HFFc6 (cell line): ENCODE data around the gene SESN3. TPM values are rescaled to one million over a fixed set of nuclear protein-coding genes. Genes with fewer than 3 reads are reported as not detected.

Source experiments
- DNase-seq: peaks from one replicate; pipeline ENCODE4 v3.0.0-alpha.2; 2018
- H3K27ac Mint-ChIP-seq: 2 replicates; pipeline ENCODE4 v1.8.0; 2020; ENCODE audit warnings: mild to moderate bottlenecking, mixed read lengths
- H3K27me3 Mint-ChIP-seq: 2 replicates; pipeline ENCODE4 v1.8.0; 2021; ENCODE audit warnings: mild to moderate bottlenecking, moderate library complexity, mixed read lengths; ENCODE audit not compliant: insufficient read depth
- H3K36me3 Mint-ChIP-seq: 2 replicates; pipeline ENCODE4 v1.8.0; 2021; ENCODE audit warnings: low read depth, mixed read lengths
- H3K4me1 Mint-ChIP-seq: 2 replicates; pipeline ENCODE4 v1.8.0; 2020; ENCODE audit warnings: low read depth, mixed read lengths
- H3K4me3 Mint-ChIP-seq: 2 replicates; pipeline ENCODE4 v1.8.0; 2020; ENCODE audit warnings: mild to moderate bottlenecking, moderate library complexity, mixed read lengths
- H3K9me3 Mint-ChIP-seq: 2 replicates; pipeline ENCODE4 v1.8.0; 2020; ENCODE audit warnings: mild to moderate bottlenecking, mixed read lengths
- CTCF ChIP-seq: fragments of 200-600 bp; sonication (generic); IDR thresholded peaks from 2 replicates; pipeline ENCODE4 v1.5.0; 2021; ENCODE audit warnings: antibody characterized with exemption, mild to moderate bottlenecking
- total RNA-seq, 6 experiments: library from RNA; stranded (reverse); fragmentation: NEBNext Ultra II Directional; extraction: Animal tissue kit (Norgen Biotek cat#: 25700); gene quantifications; 2 replicates in 1 of 6; 3 replicates in 5 of 6; pipeline ENCODE4 v1.2.3, GENCODE V29; 2021

Gene SESN3
- total RNA-seq, 6 experiments from 2014 or later, result 0.12 to 0.28 (median 0.21) TPM

- TF ChIP-seq CTCF, result no peak
- Mint-ChIP-seq H3K4me3 (peak overlapping the region; percentile 51), H3K27me3 (no peaks in the 10 kb centered on the region; the same call in 1 of the 2 replicates), H3K4me1 (peaks cover 32% of the 10 kb centered on the region), H3K27ac (peak overlapping the region; percentile 68), H3K36me3 (0 out of 2 replicates have a peak, but pooled peaks cover 4% of the 10 kb centered on the region), H3K9me3 (no peaks in the 10 kb centered on the region)
- DNase-seq, result peak; percentile 89
These were observed 96.5 kb downstream of the SESN3 start for GRCh38 chr11:95134491-95134890.

- Mint-ChIP-seq H3K27me3 (no peaks in the 10 kb centered on the region; the same call in 1 of the 2 replicates), H3K4me1 (peaks cover 18% of the 10 kb centered on the region), H3K36me3 (0 out of 2 replicates have a peak, but pooled peaks cover 4% of the 10 kb centered on the region), H3K9me3 (no peaks in the 10 kb centered on the region), H3K27ac (no peak overlapping the region), H3K4me3 (no peak overlapping the region)
- no peak for TF ChIP-seq CTCF
- no peak for DNase-seq
These were observed 98.0 kb downstream of the SESN3 start for GRCh38 chr11:95132956-95133355.

GRCh38 chr11:95128602-95129001 lies 102.4 kb downstream of the SESN3 start:
- no peak overlapping the region for H3K4me3 Mint-ChIP-seq
- no peaks in the 10 kb centered on the region for H3K36me3 Mint-ChIP-seq
- no peak overlapping the region for H3K27ac Mint-ChIP-seq
- no peaks in the 10 kb centered on the region for H3K4me1 Mint-ChIP-seq
- no peak for DNase-seq
- no peaks in the 10 kb centered on the region for H3K27me3 Mint-ChIP-seq
- no peaks in the 10 kb centered on the region for H3K9me3 Mint-ChIP-seq
- TF ChIP-seq CTCF, result no peak

GRCh38 chr11:95123556-95123955 lies 107.4 kb downstream of the SESN3 start:
- TF ChIP-seq CTCF, result no peak

GRCh38 chr11:95121698-95122097 lies 109.3 kb downstream of the SESN3 start:
- Mint-ChIP-seq H3K27me3 (no peaks in the 10 kb centered on the region), H3K4me1 (peaks cover 6% of the 10 kb centered on the region), H3K9me3 (no peaks in the 10 kb centered on the region), H3K27ac (no peak overlapping the region), H3K4me3 (no peak overlapping the region), H3K36me3 (no peaks in the 10 kb centered on the region)
- TF ChIP-seq CTCF, result no peak
- DNase-seq, result no peak

More at GRCh38 chr11:95123556-95123955, 107.4 kb downstream of the SESN3 start:
- H3K9me3 Mint-ChIP-seq, result no peaks in the 10 kb centered on the region
- DNase-seq, result no peak
- H3K36me3 Mint-ChIP-seq, result no peaks in the 10 kb centered on the region
- no peaks in the 10 kb centered on the region for H3K27me3 Mint-ChIP-seq
- no peak overlapping the region for H3K27ac Mint-ChIP-seq
- peaks cover 6% of the 10 kb centered on the region for H3K4me1 Mint-ChIP-seq
- no peak overlapping the region for H3K4me3 Mint-ChIP-seq
